GM19328 (cell line): ENCODE measurements around the gene HOXA3.

Source experiments
- ATAC-seq: cut with Tn5 transposase; IDR thresholded peaks from one replicate; pipeline ENCODE4 v1.9.1; 2021; ENCODE audit warnings: mild to moderate bottlenecking, moderate library complexity; ENCODE audit not compliant: unreplicated experiment

Gene HOXA3

GRCh38 chr7:27179503-27180430, 27.4 kb upstream of the HOXA3 start:
- ATAC-seq: no peak

DNA sequence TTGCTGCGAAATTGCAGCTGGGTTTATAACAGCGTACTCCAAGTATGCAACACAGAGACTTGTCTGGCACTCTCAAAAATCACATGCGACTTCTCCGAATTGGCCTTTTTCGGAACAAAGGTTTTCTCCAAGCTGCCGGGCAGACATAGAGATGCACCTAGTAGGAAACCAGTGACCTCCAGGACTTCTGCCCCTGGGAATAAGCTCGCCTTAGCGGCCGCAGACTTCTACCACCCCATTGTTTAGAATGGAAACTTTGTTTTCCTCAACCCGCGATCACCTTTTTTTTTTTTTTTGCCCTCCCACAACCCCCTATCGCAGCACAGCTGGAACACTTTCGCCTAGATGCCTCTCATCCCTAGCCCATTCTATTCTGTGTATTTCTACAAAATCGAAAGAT, 26.6 kb upstream of the HOXA3 start:
- no peak for ATAC-seq

DNA sequence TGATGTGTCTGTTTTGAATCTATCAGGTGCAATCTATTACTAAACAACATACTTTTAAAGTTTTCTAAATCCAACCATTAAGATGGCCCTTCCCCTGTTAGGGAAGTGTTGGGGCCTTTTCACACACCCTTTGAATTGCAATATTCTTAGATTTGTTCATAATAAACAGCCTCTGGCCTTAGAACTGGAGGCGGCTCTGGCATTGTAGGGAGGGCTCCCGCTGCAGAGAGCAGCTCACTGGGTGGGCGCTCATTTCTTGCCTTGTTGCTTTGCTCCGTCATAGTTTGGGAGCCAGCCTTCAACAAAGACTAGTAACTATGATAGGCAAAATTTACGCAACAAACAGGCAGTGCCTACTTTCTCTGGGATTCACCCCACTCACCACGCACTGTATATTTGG, 26.0 kb upstream of the HOXA3 start:
- ATAC-seq: no peak

- ATAC-seq: no peak
These were observed 25.5 kb upstream of the HOXA3 start for GRCh38 chr7:27177795-27178320.

GRCh38 chr7:27176962-27177794, 24.8 kb upstream of the HOXA3 start:
- ATAC-seq: no peak

DNA sequence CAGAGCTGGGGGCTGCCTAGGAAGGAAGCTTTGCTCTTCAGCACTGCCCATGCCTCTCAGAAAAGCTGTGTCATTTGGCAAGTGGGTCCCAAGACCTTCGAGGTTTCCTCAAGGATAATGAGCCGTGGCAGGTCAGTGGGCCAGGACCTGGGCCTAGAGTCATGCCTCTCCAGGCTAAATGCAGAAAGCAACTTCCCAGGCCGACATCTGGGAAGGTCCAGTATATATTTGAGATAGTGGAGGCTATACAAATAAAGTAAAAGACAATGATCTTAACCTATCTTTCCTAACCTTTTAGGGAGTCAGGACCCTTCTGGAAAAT, 24.1 kb upstream of the HOXA3 start:
- no peak for ATAC-seq

DNA sequence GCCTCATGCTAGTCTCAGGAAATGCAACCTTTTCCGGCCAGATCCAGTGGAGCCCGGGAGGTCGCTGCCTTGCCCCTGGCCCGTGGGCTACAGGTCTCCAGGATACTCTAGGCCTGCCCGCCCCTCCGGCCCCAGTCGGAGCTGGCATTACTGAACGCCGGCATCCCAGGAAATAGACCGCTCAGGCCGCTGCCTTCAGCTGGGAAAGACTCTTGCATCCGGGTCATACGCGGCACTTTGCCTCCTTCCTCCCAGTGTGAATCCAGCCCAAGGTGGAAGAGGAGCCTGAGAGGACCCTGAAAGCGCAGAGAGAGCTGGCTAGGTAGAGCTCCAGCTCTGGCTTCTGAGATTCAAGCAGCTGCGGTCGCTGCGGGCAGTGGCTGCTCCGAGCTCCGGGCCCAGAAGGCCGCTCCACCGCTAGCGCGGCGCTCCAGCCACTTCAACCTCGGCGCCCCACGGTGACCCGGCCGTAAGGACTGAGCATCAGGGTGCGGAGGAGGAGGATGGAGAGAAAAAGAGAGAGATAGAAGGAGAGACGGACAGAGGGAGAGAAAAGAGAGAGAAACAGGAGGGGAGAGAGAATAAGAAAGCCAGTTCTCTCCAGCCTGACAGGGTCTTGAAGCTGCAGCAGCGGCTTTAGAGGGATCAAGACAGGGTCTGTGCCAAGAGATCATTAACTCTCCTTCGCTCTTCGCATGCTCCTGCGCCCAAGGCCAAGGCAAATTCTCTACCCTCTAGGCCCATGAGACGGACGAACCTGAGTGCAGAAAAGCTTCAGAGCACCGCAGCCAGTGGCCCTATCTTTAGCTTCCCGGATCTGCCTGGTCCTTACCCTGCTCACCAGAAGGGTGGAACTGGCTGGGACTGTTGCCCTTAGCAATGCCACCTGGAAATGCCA, 23.5 kb upstream of the HOXA3 start:
- no peak for ATAC-seq

- no peak for ATAC-seq
These were observed 22.7 kb upstream of the HOXA3 start for GRCh38 chr7:27174874-27175625.

DNA sequence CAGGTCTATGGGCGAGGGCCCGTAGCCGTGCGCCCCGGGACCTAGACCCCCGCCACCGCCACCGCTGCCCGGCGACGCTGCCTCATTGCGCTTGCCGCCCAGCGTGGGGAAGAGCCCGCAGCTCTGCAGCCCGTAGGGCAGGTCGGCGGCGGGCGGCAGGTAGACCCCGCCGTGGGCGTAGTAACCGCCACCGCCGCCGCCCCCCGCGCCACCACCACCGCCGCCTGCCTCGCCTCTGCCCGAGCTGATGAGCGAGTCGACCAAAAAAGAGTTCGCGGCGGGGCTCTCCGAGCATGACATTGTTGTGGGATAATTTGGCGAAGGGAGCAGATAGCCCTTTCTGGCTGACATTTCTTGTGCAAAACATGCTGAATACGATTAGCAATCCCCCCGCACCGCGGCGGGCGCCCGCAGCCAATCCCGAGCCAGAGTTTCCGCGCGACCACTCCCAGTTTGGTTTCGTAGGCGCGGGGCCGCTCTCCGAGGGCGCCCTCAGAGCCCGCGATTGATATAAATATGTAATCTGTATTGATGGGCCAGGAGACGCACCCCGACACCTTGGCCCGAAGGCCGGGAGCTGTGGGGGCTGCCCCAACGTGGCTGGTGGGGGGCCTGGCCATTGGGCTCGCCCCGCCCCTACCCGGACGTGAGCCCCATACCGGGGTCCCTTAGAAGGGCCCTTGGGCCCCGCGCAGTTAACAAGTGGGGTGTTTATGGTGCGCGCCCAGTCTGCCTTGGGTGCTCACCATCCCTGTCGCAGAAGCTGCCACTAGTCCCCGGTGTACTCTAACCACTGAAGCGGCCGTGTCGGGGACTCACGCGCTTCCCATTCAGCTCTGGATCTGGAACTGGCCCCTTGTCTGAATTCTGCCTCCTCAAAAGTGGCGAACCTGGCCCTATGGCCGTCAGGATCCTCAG, 21.8 kb upstream of the HOXA3 start, which contains the start of gene HOXA10:
Gene HOXA10, minus strand, starts transcription at position 365 of the 918 bp plus-strand sequence. Its CDS starts 14 bp downstream, at position 351.
- no peak for ATAC-seq

GRCh38 chr7:27173511-27173955, 21.1 kb upstream of the HOXA3 start:
- ATAC-seq: no peak

DNA sequence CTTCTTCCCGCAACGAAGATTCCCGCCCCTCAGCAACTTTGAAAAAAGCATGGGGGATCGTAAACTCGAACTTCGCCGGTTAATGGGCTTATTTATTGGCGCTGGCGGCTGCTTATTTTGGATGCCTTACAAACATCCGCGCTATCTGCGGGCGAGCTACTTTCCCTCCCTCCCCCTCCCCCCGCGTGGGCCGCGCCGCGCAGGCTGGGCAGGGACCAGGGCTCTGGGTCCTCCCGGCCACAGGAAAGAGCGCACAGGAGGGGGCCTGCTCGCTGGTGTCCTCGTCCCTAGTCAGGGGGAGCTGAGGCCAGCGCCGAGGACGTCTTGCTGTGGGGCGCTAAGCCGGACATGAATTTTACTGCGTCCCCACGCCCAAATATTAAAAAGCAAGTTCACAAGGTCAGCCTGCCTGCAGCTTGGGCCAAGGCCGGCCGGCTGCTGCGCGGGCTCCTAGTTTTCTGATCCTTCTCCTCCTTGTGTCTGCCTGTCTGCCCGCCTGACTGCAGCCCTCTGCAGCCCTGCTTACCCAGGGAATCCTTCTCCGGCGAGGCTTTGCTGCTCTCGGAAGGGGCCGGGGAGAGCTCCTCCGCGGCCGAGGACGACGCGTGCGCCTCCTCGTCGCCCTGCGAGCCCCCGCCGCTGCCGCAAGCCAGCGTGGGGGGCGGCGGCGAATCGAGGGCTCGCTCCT, 20.6 kb upstream of the HOXA3 start:
- no peak for ATAC-seq

GRCh38 chr7:27172315-27172774, 20.0 kb upstream of the HOXA3 start:
- no peak for ATAC-seq

DNA sequence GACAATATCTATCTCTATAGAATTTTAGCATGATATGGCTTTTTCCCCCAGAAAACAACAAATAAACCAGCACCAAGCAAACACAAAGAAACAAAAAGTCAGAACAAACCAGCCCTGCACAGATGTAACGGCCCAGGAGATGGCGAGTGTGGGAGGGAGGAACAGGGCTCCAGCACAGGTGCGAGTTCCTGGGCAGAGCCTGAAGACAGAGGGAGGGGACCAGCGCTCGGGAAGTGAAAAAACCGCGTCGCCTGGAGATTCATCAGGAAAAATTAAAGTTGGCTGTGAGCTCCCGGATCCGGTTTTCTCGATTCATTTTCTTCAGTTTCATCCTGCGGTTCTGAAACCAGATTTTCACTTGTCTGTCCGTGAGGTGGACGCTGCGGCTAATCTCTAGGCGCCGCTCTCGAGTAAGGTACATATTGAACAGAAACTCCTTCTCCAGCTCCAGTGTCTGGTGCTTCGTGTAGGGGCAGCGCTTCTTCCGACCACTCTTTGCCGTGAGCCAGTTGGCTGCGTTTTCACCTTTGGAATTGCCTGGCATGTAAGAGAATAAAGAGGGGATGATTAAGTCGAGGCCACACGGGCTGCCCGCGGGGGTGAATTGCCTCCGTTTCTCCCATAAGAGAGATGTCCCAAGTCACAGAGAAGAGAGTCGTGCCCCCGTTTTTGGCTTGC, 19.4 kb upstream of the HOXA3 start:
- no peak for ATAC-seq

DNA sequence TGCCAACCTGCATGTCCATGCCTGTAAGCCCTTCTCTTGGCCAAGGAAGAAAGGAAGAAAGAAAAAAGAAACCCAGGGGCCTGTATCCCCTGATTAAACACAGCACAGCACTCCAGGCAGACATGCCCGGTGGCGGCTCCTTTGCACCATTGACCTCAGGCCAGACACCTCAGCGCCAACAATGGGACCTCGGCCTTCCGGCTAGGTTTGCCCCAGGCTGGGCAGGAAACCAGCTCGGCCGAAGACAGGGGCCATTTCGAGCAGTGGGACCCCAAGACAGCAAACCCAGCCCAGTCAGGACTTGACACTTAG, 18.9 kb upstream of the HOXA3 start:
- no peak for ATAC-seq

- ATAC-seq: no peak
These were observed 18.3 kb upstream of the HOXA3 start for GRCh38 chr7:27170426-27171324.

GRCh38 chr7:27169658-27170425, 17.5 kb upstream of the HOXA3 start:
- ATAC-seq: no peak
